Mesenchymal stem cell (in vitro differentiated cells and primary cell): ENCODE data around the gene NOTCH3.

Experiments
- DNase-seq: peaks from one replicate; pipeline ENCODE4 v3.0.0-alpha.2; 2013
- H2AFZ ChIP-seq: one replicate; pipeline ENCODE4 v1.6.1; 2013; ENCODE audit warnings: low read depth, mild to moderate bottlenecking, control low read depth, inconsistent platforms, low read length, moderate library complexity
- H2AK5ac ChIP-seq: 2 replicates; pipeline ENCODE4 v1.6.1; 2013; ENCODE audit warnings: low read length, moderate library complexity, mild to moderate bottlenecking, inconsistent platforms; ENCODE audit not compliant: severe bottlenecking
- H2BK120ac ChIP-seq: one replicate; pipeline ENCODE4 v1.6.1; 2013; ENCODE audit warnings: low read depth, mild to moderate bottlenecking, inconsistent platforms, low read length, moderate library complexity
- H2BK12ac ChIP-seq, 2 experiments: one replicate each; pipeline ENCODE4 v1.6.1; 2013; ENCODE audit warnings: inconsistent platforms in 2 of 2, low read length in 2 of 2, mild to moderate bottlenecking in 2 of 2, moderate library complexity in 2 of 2, control low read depth in 1 of 2
- H2BK15ac ChIP-seq: one replicate; pipeline ENCODE4 v1.6.1; 2013; ENCODE audit warnings: mild to moderate bottlenecking, low read depth, inconsistent platforms; ENCODE audit not compliant: poor library complexity, severe bottlenecking
- H2BK5ac ChIP-seq: 2 replicates; pipeline ENCODE4 v1.6.1; 2013; ENCODE audit warnings: low read depth, mild to moderate bottlenecking, low read length, control low read depth, inconsistent platforms; ENCODE audit not compliant: poor library complexity, severe bottlenecking
- H3K14ac ChIP-seq, 2 experiments: one replicate each; pipeline ENCODE4 v1.6.1; 2013; ENCODE audit warnings: inconsistent platforms in 2 of 2, low read length in 2 of 2, control low read depth in 1 of 2, mild to moderate bottlenecking in 1 of 2, moderate library complexity in 1 of 2
- H3K18ac ChIP-seq, 2 experiments: one replicate each; pipeline ENCODE4 v1.6.1; 2013; ENCODE audit warnings: inconsistent platforms in 2 of 2, low read length in 2 of 2, control low read depth in 1 of 2, low read depth in 1 of 2, mild to moderate bottlenecking in 1 of 2
- H3K23ac ChIP-seq, 2 experiments: one replicate each; pipeline ENCODE4 v1.6.1; 2013; ENCODE audit warnings: inconsistent platforms in 2 of 2, low read length in 2 of 2, mild to moderate bottlenecking in 2 of 2, moderate library complexity in 2 of 2, control low read depth in 1 of 2
- H3K27ac ChIP-seq: 2 replicates; pipeline ENCODE4 v1.5.1; 2013; ENCODE audit warnings: mild to moderate bottlenecking, moderate library complexity, low read length, control low read depth, inconsistent platforms; ENCODE audit not compliant: poor library complexity, severe bottlenecking
- H3K27me3 ChIP-seq, 2 experiments: 2 replicates each; pipeline versions ENCODE4 v1.6.1 to v1.7.0; 2013; ENCODE audit warnings: low read length in 2 of 2, mild to moderate bottlenecking in 2 of 2, moderate library complexity in 2 of 2, control low read depth in 1 of 2, inconsistent platforms in 1 of 2; ENCODE audit not compliant: control insufficient read depth in 1 of 2, insufficient read depth in 1 of 2
- H3K36me3 ChIP-seq, 2 experiments: 2 replicates each; pipeline versions ENCODE4 v1.6.1 to v1.7.0; 2013; ENCODE audit warnings: low read length in 2 of 2, control low read depth in 1 of 2, inconsistent platforms in 1 of 2, low read depth in 1 of 2, mild to moderate bottlenecking in 1 of 2; ENCODE audit not compliant: insufficient read depth in 2 of 2, control insufficient read depth in 1 of 2
- H3K4ac ChIP-seq, 2 experiments: one replicate each; pipeline ENCODE4 v1.6.1; 2013; ENCODE audit warnings: inconsistent platforms in 2 of 2, low read length in 2 of 2, mild to moderate bottlenecking in 2 of 2, moderate library complexity in 2 of 2, control low read depth in 1 of 2, low read depth in 1 of 2
- H3K4me1 ChIP-seq: 2 replicates; pipeline ENCODE4 v1.6.1; 2013; ENCODE audit warnings: low read depth, low read length, control low read depth; ENCODE audit not compliant: control insufficient read depth, insufficient read depth
- H3K4me2 ChIP-seq: 2 replicates; pipeline ENCODE4 v1.6.1; 2013; ENCODE audit warnings: low read length, mild to moderate bottlenecking, inconsistent platforms; ENCODE audit not compliant: poor library complexity, severe bottlenecking
- H3K4me3 ChIP-seq, 2 experiments: 2 replicates each; pipeline versions ENCODE4 v1.5.1 to v1.7.0; 2013; ENCODE audit warnings: low read length in 2 of 2, mild to moderate bottlenecking in 2 of 2, control low read depth in 1 of 2, low read depth in 1 of 2; ENCODE audit not compliant: insufficient read depth in 1 of 2
- H3K79me1 ChIP-seq: replicated peaks from 2 replicates; pipeline ENCODE4 v1.6.1; 2013; ENCODE audit warnings: mild to moderate bottlenecking, control low read depth, low read length, inconsistent platforms; ENCODE audit not compliant: poor library complexity, severe bottlenecking
- H3K9ac ChIP-seq: 2 replicates; pipeline ENCODE4 v1.7.0; 2013; ENCODE audit warnings: mild to moderate bottlenecking, low read length, moderate library complexity
- H3K9me3 ChIP-seq: 2 replicates; pipeline ENCODE4 v1.7.0; 2013; ENCODE audit warnings: mild to moderate bottlenecking, low read length; ENCODE audit not compliant: control insufficient read depth
- H4K8ac ChIP-seq: one replicate; pipeline ENCODE4 v1.6.1; 2013; ENCODE audit warnings: inconsistent platforms, mild to moderate bottlenecking, low read length, moderate library complexity
- H4K91ac ChIP-seq: one replicate; pipeline ENCODE4 v1.6.1; 2013; ENCODE audit warnings: mild to moderate bottlenecking, low read length, inconsistent platforms
- WGBS: methylation state at CpG from one replicate; pipeline ENCODE4 v1.1.7; 2013; ENCODE audit warnings: mixed read lengths; 5-methylcytosine and 5-hydroxymethylcytosine counted together

Gene NOTCH3

GRCh38 chr19:15123900-15124299, 76.9 kb downstream of the NOTCH3 start:
- Histone ChIP-seq H3K27ac (no peak overlapping the region), H3K27me3 (no peaks in the 10 kb centered on the region), H3K18ac (no peak overlapping the region), H2BK5ac (no peak overlapping the region), H3K36me3 (peaks cover 38 to 41% of the 10 kb centered on the region in 2 experiments), H2AFZ (no peak overlapping the region), H3K4me1 (peaks cover 16% of the 10 kb centered on the region), H2BK12ac (no peak overlapping the region), H2BK15ac (no peak overlapping the region), H3K4ac (no peak overlapping the region), H3K9me3 (peaks cover 2% of the 10 kb centered on the region), H2BK120ac (no peak overlapping the region), H4K91ac (no peak overlapping the region), H3K9ac (peak overlapping the region; percentile 94), H3K4me2 (peak overlapping the region; percentile 73), H3K23ac (no peak overlapping the region), H4K8ac (no peak overlapping the region), H2AK5ac (no peak overlapping the region), H3K4me3 (peak overlapping the region in 1 of 2 experiments; percentile 97), H3K14ac (no peak overlapping the region), H3K79me1 (peaks cover 30% of the 10 kb centered on the region)
- 91% methylated on average over 4 of the region's 5 CpGs for WGBS
- no peak for DNase-seq

GRCh38 chr19:15123031-15123890, 77.5 kb downstream of the NOTCH3 start:
- Histone ChIP-seq H3K27me3 (no peaks in the 10 kb centered on the region), H3K79me1 (peaks cover 34% of the 10 kb centered on the region), H2AFZ (no peak overlapping the region), H2AK5ac (no peak overlapping the region), H3K4me2 (no peak overlapping the region), H2BK120ac (no peak overlapping the region), H2BK5ac (no peak overlapping the region), H2BK12ac (no peak overlapping the region), H3K9me3 (peaks cover 4% of the 10 kb centered on the region), H2BK15ac (no peak overlapping the region), H3K23ac (no peak overlapping the region), H3K9ac (no peak overlapping the region), H3K36me3 (peaks cover 45 to 47% of the 10 kb centered on the region in 2 experiments), H4K91ac (no peak overlapping the region), H3K4me1 (peaks cover 16% of the 10 kb centered on the region), H3K4me3 (peak overlapping the region in 1 of 2 experiments; percentile 97), H3K18ac (no peak overlapping the region), H3K27ac (no peak overlapping the region), H3K4ac (no peak overlapping the region), H3K14ac (no peak overlapping the region), H4K8ac (no peak overlapping the region)
- DNase-seq = no peak
- WGBS = 97% methylated on average over 22 of the region's 22 CpGs

- H3K4ac ChIP-seq = no peak overlapping the region
- H3K27me3 ChIP-seq = no peaks in the 10 kb centered on the region
- H2AK5ac ChIP-seq = no peak overlapping the region
- no peak overlapping the region for H2AFZ ChIP-seq
- H3K4me3 ChIP-seq = no peak overlapping the region
- no peak overlapping the region for H4K91ac ChIP-seq
- no peak overlapping the region for H3K4me2 ChIP-seq
- DNase-seq = no peak
- H3K79me1 ChIP-seq = peaks cover 41% of the 10 kb centered on the region
- no peak overlapping the region for H3K27ac ChIP-seq
- no peak overlapping the region for H3K9ac ChIP-seq
- peaks cover 52 to 55% of the 10 kb centered on the region in 2 experiments for H3K36me3 ChIP-seq
- 97% methylated on average over 19 of the region's 21 CpGs for WGBS
- peaks cover 4% of the 10 kb centered on the region for H3K9me3 ChIP-seq
- no peak overlapping the region for H2BK15ac ChIP-seq
- H3K4me1 ChIP-seq = peaks cover 16% of the 10 kb centered on the region
- H2BK120ac ChIP-seq = no peak overlapping the region
- H4K8ac ChIP-seq = no peak overlapping the region
- H2BK12ac ChIP-seq = no peak overlapping the region
- no peak overlapping the region for H2BK5ac ChIP-seq
- no peak overlapping the region for H3K23ac ChIP-seq
- H3K18ac ChIP-seq = no peak overlapping the region
- no peak overlapping the region for H3K14ac ChIP-seq
These were observed 78.3 kb downstream of the NOTCH3 start for GRCh38 chr19:15122331-15123030.
